Thoracic aorta (tissue), 2 donors: ENCODE data around the gene USP7. TPM values are rescaled to one million over a fixed set of nuclear protein-coding genes. Genes with fewer than 3 reads are reported as not detected.

Source experiments
- ATAC-seq: fragments of 150-250 bp; one replicate; pipeline ENCODE4 v1.8.0; 2017; ENCODE audit warnings: low read depth; ENCODE audit not compliant: insufficient number of reproducible peaks, low FRiP score
- DNase-seq: peaks from one replicate; pipeline ENCODE4 v3.0.0-alpha.2; 2020; ENCODE audit warnings: low spot score
- H3K27ac ChIP-seq, 2 donors: fragments of 200-600 bp; sonication (generic); 1 replicate in 1 of 2; 2 replicates in 1 of 2; pipeline ENCODE4 v1.5.1; 2016; ENCODE audit warnings: mild to moderate bottlenecking in 2 of 2, moderate library complexity in 2 of 2
- H3K27me3 ChIP-seq: fragments of 200-600 bp; sonication (generic); replicated peaks from 2 replicates; pipeline ENCODE4 v1.6.0; 2016; ENCODE audit warnings: mild to moderate bottlenecking; ENCODE audit not compliant: insufficient read depth
- H3K36me3 ChIP-seq: fragments of 200-600 bp; sonication (generic); one replicate; pipeline ENCODE4 v1.5.1; 2016
- H3K4me1 ChIP-seq, 2 donors: fragments of 200-600 bp; sonication (generic); 1 replicate in 1 of 2; 2 replicates in 1 of 2; pipeline versions ENCODE4 v1.5.1 to v1.6.0; 2016; ENCODE audit warnings: low read depth in 2 of 2, mild to moderate bottlenecking in 1 of 2; ENCODE audit not compliant: control insufficient read depth in 1 of 2
- H3K4me3 ChIP-seq: fragments of 200-600 bp; sonication (generic); 2 replicates; pipeline ENCODE4 v1.5.1; 2016; ENCODE audit warnings: mild to moderate bottlenecking
- H3K9me3 ChIP-seq: fragments of 200-600 bp; sonication (generic); 2 replicates; pipeline ENCODE4 v1.5.1; 2016
- CTCF ChIP-seq: fragments of 200-600 bp; sonication (generic); IDR thresholded peaks from one replicate; pipeline ENCODE4 v1.5.1; 2019; ENCODE audit warnings: antibody characterized with exemption
- total RNA-seq, 2 donors: library from RNA; depleted of rRNA; stranded (reverse); fragments of >200 nt; gene quantifications; one replicate each; pipeline versions ENCODE4 v1.1.0 to v1.2.3, GENCODE V29; 2016

USP7 gene
- total RNA-seq, 2 donors from 2014 or later, result 61.2 to 93.8 TPM

DNA sequence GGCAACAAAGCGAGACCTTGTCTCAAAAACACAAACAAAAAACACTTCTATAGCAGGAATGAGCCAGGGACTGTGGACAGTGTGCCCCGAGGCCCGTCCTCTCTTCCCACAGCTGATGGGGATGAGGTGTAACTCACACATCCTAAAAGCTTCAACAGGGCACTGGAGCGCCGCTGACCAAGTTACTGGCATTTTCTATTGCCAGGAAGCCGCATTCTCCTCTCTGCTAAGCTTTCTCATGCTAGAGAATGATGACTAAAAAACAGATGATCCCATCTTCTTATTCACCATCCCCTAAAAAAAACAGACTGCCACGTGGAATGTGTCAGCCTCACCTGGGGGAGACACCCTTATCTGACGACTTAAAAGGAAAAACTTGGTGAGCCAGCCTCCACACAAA is 111.2 kb downstream of the USP7 start:
- TF ChIP-seq CTCF, result no peak
- Histone ChIP-seq H3K4me1 (peaks cover 0 to 7% of the 10 kb centered on the region in 2 donors), H3K27ac (no peak overlapping the region), H3K36me3 (peaks cover 40% of the 10 kb centered on the region), H3K4me3 (no peak overlapping the region), H3K9me3 (no peaks in the 10 kb centered on the region), H3K27me3 (no peaks in the 10 kb centered on the region)
- no peak for ATAC-seq
- DNase-seq, result no peak

- Histone ChIP-seq H3K9me3 (no peaks in the 10 kb centered on the region), H3K27ac (no peak overlapping the region), H3K27me3 (no peaks in the 10 kb centered on the region), H3K4me1 (peaks cover 0 to 7% of the 10 kb centered on the region in 2 donors), H3K36me3 (peaks cover 44% of the 10 kb centered on the region), H3K4me3 (no peak overlapping the region)
- TF ChIP-seq CTCF, result no peak
- ATAC-seq (no peak), DNase-seq (no peak)
Measured at GRCh38 chr16:8851761-8852403, 111.8 kb downstream of the USP7 start.

GRCh38 chr16:8850279-8850885 is 113.3 kb downstream of the USP7 start:
- Histone ChIP-seq H3K4me1 (peaks cover 0 to 7% of the 10 kb centered on the region in 2 donors), H3K9me3 (no peaks in the 10 kb centered on the region), H3K36me3 (peaks cover 33% of the 10 kb centered on the region), H3K27me3 (no peaks in the 10 kb centered on the region), H3K27ac (peak overlapping the region in 1 of 2 donors; percentile 8), H3K4me3 (no peak overlapping the region)
- no peak for TF ChIP-seq CTCF
- no peak for DNase-seq
- ATAC-seq, result peak; percentile 44

- DNase-seq (no peak), ATAC-seq (no peak)
- no peaks in the 10 kb centered on the region for H3K9me3 ChIP-seq
- no peak for TF ChIP-seq CTCF
- H3K4me3 ChIP-seq, result no peak overlapping the region
- peaks cover 27% of the 10 kb centered on the region for H3K36me3 ChIP-seq
- peaks cover 0 to 7% of the 10 kb centered on the region in 2 donors for H3K4me1 ChIP-seq
- H3K27me3 ChIP-seq, result no peaks in the 10 kb centered on the region
- H3K27ac ChIP-seq, result peak overlapping the region in 1 of 2 donors; percentile 8
Measured at GRCh38 chr16:8849411-8850011, 114.2 kb downstream of the USP7 start.

- H3K4me1 ChIP-seq, result peaks cover 0 to 7% of the 10 kb centered on the region in 2 donors
- H3K27ac ChIP-seq, result no peak overlapping the region
- H3K36me3 ChIP-seq, result peaks cover 23% of the 10 kb centered on the region
- H3K9me3 ChIP-seq, result no peaks in the 10 kb centered on the region
- DNase-seq (no peak), ATAC-seq (no peak)
- H3K27me3 ChIP-seq, result no peaks in the 10 kb centered on the region
- TF ChIP-seq CTCF, result no peak
- H3K4me3 ChIP-seq, result no peak overlapping the region
Measured at GRCh38 chr16:8848939-8849391, 114.7 kb downstream of the USP7 start.
